GM21717 (cell line): Measurements from ENCODE around the gene C6orf47.

Source experiments
- ATAC-seq: cut with Tn5 transposase; IDR thresholded peaks from one replicate; pipeline ENCODE4 v1.9.1; 2021; ENCODE audit warnings: mild to moderate bottlenecking, moderate library complexity; ENCODE audit not compliant: unreplicated experiment

The C6orf47 gene

GRCh38 chr6:31662124-31662723 is 1.6 kb upstream of the C6orf47 start:
- ATAC-seq = no peak

GRCh38 chr6:31661262-31662123 is 915 bp upstream of the C6orf47 start:
- no peak for ATAC-seq

DNA sequence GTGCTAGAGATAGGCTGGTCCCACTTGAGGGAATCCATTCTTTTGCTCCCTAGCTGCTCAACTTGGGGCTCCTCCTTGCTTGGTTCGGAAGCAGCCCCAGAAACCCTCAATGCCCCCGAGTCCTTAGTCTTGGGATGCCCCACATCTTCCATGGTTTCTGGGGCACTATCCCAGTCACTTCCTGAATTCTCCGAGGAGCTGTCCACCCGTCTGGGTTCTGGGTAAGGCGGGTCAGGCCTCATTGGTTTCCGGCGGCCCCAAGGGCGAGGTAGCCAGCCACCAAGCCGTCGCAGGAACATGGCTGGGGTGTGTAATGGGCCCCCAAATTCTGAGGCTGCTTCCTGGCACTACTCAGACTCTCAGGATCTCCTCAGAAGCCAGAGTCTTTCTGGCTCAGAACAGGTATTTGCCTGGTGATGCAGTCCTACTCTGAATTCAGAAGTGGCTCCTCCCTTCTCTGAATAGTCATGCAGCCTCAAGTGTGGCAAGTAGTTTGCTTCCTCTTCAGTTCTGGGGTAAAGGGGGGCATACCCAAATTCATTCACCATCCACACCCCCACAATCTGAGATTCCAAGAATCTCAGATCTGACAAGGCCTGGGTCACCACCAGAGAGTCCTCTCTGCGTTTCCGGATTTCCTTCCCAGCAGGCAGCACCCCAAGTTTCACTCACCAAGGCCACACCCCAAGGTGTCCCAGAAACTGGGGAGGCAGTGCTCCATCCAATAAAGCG is 763 bp downstream of the C6orf47 start:
- ATAC-seq = no peak

DNA sequence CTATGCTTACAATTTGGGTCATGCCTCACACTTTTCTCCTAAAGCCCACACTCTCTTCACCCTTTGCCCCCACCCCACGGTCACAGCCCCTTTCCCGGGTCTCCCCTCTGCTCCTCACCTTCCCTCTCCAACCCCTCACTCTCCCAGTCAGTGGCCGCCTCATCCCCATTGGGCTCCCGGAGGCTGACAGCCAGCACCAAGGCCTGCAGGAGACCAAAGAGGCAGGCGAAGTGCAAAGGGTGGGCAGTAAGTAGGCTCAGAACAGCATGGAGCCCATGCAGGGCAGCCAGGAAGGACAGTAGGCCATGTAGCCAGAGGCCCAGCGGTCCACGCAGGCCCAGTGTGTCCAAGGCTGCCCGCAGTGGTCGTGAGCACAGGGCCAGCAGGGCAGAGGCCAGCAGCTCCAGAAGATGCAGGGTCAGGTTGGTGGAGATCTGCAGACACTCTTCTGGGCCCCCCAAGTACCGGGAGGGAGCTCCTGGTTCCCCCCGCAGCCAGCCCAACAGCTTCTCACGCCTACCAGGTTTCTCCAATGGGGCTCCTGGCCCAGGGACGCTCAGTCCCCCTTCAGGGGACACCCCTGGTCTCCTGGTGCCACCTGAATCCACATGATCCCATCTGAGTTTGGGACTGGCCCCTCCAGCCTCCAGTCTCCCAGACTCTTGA is 1.5 kb downstream of the C6orf47 start:
- no peak for ATAC-seq

GRCh38 chr6:31658158-31658688 is 2.4 kb downstream of the C6orf47 start:
- no peak for ATAC-seq

GRCh38 chr6:31657406-31658157 is 3.0 kb downstream of the C6orf47 start:
- ATAC-seq = no peak

DNA sequence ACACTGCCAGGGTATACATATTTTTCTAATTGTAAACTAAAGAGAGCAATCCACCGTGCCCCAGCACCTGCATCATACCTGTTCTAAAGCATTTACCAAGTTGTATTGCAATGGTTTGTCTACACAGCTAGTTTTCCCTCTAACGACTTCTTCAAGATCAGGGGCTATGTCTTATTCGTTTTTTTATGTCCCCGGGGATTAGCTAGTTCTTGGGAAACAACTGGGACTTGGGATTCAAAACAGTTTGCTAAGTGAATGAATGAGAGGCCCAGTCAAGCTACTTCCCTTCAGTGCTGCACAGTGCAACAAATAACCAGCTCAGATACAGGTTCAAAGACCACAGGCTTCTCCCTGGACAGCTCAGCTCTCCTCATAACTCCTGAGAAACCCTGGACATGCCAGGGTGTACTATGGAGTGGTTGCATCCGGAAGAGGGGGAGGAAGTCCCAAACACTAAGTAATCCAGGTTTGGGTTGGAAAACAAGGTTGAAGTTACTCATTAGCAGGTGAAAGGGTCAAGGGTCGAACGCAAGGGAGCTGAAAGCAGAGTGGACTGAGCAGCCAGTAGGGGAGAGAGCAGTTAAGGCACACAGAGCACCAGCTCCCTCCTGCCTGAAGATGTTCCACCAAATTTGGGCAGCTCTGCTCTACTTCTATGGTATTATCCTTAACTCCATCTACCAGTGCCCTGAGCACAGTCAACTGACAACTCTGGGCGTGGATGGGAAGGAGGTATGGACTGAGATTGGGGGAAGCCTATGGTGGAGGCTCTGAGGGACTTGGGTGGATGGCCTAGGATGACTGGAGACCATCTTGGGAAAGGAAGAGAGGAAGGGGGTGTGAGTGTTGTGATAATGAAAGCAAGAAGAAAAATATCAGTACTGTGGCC is 5.0 kb downstream of the C6orf47 start, which contains the start of gene APOM:
APOM (plus strand) TSS at position 546 of the 889 bp plus-strand sequence; CDS start at position 619, 73 bp downstream.
- no peak for ATAC-seq

DNA sequence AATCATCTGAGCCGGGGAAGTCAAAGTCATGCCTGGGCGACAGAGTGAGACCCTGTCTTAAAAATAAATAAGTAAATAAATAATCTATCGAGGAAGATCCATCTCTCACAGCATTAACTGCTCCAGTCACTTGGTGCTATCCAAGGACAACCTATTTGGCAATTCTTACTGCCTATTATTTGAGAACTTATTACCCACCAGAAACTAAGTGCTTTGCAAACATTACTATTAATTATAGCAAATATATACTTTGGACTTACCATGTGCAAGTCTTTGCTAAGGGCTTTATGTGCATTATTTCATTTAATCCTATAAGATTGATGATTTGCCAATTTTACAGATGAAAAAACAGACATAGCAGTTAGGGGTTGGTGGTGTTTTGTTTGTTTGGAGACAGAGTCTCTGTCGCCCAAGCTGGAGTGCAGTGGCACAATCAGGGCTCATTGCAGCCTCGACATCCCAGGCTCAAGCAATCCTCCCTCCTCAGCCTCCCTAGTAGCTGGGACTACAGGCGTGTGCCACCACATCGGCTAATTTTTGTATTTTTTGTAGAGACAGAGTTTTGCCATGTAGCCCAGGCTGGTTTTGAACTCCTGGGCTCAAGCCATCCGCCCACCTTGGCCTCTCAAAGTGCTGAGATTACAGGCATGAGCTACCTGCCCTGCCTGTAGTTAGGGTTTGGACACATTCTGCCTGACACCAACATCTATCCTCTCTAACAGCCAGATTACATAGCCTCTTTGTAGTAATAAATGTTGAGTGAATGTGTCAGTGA is 5.8 kb downstream of the C6orf47 start:
- ATAC-seq = no peak

- ATAC-seq = peak; percentile 40
Measured at GRCh38 chr6:31652925-31653724, 7.5 kb downstream of the C6orf47 start.

GRCh38 chr6:31651602-31652191 is 8.9 kb downstream of the C6orf47 start:
- peak; percentile 24 for ATAC-seq

DNA sequence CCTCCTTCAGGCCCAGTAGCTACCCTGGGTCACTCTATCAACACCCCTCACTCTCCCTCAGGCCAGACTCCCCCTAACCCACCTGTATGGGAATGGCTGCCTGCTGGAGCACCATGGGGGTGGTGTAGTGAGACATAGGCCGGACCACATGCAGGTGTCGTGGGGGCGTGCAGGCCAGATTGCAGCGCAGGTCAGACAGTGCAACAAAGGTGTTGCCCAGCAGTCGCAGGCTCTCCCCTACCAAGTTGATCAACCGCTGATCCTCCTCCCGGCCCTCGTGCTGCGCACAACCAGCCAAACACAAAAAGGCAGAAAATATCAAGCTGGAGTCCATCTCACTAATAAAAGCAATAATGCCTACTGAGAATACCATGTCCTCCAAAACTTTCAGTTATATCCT is 15.3 kb downstream of the C6orf47 start:
- no peak for ATAC-seq

- no peak for ATAC-seq
Measured at GRCh38 chr6:31643818-31644454, 16.6 kb downstream of the C6orf47 start.

DNA sequence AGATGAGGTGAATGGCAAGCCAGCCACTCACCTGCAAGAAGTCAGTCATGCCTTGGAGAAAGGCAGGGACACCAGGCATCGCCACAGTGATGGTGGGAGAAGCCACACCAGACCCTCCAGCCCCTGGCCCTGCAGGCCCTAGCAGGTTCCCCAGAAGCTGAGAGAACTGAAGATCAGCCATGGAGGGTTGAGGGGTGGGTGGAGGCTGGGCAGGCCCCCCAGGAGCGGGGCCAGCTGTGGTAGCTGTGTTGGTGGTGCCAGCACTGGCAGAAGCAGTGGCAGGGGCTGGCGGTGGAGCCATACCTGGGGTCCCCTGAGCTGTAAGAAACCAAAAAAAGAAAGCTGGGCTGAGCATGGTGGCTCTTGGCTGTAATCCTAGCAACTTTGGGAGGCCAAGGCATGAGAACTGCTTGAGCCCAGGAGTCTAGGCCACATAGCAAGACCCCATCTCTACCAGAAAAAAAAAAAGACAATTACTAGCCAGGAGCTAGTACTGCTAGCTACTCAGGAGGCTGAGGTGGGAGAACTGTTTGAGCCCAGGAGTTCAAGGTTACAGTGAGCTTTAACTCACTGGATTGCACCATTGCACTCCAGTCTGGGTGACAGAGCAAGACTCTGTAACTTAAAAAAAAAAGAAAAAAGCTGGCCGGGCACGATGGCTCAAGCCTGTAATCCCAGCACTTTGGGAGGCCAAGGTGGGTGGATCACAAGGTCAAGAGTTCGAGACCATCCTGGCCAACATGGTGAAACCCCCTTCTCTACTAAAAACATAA is 17.6 kb downstream of the C6orf47 start:
- no peak for ATAC-seq

DNA sequence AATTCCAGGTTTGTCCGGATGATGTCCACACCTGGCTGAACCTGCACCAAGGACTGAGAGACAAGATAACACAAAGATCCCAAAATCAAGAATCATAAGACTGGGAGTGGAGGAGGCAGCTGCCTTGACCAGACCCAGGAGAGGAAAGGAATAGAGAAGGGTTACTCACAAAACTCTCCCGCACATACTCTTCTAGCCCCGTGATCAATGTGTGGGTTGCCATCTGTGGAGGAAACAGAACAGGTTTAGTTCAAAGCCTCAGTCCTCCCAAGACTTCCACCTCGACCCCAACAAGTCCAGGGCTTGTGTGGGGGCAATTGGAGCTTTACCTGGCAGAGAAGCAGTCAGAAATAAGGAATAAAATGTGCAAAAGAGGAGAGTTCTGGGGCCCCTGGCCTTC is 19.2 kb downstream of the C6orf47 start:
- ATAC-seq = no peak

- no peak for ATAC-seq
Measured at GRCh38 chr6:31640612-31641011, 20.0 kb downstream of the C6orf47 start.

GRCh38 chr6:31639449-31639861 is 21.1 kb downstream of the C6orf47 start:
- ATAC-seq = no peak
